ENCODE results near the gene CHPF2.
A peak's percentile ranks its signal among the peaks of the same experiment; 100 is the strongest.

The CHPF2 gene

DNA sequence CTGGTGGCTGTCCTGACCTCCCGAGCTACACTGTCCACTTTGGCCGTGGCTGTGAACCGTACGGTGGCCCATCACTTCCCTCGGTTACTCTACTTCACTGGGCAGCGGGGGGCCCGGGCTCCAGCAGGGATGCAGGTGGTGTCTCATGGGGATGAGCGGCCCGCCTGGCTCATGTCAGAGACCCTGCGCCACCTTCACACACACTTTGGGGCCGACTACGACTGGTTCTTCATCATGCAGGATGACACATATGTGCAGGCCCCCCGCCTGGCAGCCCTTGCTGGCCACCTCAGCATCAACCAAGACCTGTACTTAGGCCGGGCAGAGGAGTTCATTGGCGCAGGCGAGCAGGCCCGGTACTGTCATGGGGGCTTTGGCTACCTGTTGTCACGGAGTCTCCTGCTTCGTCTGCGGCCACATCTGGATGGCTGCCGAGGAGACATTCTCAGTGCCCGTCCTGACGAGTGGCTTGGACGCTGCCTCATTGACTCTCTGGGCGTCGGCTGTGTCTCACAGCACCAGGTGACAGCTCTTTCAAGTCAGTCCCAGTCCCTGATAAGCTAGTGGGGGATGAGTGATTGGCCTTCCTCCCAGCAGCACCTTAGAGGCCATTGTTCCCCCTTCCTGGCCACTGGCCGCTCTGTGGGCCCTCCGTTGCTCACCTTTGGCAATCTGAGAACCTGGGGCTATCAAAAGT, 3.0 kb downstream of the CHPF2 start:
- DNase-seq, result no peak

DNA sequence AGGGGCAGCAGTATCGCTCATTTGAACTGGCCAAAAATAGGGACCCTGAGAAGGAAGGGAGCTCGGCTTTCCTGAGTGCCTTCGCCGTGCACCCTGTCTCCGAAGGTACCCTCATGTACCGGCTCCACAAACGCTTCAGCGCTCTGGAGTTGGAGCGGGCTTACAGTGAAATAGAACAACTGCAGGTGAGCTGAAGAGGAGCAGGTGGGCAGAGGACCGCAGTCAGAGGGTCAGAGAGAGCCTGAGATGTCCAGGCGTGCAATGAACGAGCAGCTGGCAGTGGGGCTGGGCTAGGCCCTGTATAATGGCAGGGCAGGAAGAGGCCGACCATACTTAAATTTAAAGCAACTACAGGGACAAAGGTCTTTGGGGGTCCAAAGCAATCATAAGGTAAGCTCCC, 4.1 kb downstream of the CHPF2 start:
- no peak for DNase-seq

DNA sequence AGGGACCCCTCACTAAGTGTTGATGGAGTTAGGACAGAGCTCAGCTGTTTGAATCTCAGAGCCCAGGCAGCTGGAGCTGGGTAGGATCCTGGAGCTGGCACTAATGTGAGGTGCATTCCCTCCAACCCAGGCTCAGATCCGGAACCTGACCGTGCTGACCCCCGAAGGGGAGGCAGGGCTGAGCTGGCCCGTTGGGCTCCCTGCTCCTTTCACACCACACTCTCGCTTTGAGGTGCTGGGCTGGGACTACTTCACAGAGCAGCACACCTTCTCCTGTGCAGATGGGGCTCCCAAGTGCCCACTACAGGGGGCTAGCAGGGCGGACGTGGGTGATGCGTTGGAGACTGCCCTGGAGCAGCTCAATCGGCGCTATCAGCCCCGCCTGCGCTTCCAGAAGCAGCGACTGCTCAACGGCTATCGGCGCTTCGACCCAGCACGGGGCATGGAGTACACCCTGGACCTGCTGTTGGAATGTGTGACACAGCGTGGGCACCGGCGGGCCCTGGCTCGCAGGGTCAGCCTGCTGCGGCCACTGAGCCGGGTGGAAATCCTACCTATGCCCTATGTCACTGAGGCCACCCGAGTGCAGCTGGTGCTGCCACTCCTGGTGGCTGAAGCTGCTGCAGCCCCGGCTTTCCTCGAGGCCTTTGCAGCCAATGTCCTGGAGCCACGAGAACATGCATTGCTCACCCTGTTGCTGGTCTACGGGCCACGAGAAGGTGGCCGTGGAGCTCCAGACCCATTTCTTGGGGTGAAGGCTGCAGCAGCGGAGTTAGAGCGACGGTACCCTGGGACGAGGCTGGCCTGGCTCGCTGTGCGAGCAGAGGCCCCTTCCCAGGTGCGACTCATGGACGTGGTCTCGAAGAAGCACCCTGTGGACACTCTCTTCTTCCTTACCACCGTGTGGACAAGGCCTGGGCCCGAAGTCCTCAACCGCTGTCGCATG, 5.2 kb downstream of the CHPF2 start:
- DNase-seq, result no peak

DNA sequence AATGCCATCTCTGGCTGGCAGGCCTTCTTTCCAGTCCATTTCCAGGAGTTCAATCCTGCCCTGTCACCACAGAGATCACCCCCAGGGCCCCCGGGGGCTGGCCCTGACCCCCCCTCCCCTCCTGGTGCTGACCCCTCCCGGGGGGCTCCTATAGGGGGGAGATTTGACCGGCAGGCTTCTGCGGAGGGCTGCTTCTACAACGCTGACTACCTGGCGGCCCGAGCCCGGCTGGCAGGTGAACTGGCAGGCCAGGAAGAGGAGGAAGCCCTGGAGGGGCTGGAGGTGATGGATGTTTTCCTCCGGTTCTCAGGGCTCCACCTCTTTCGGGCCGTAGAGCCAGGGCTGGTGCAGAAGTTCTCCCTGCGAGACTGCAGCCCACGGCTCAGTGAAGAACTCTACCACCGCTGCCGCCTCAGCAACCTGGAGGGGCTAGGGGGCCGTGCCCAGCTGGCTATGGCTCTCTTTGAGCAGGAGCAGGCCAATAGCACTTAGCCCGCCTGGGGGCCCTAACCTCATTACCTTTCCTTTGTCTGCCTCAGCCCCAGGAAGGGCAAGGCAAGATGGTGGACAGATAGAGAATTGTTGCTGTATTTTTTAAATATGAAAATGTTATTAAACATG, 6.0 kb downstream of the CHPF2 start:
- DNase-seq, result no peak

DNA sequence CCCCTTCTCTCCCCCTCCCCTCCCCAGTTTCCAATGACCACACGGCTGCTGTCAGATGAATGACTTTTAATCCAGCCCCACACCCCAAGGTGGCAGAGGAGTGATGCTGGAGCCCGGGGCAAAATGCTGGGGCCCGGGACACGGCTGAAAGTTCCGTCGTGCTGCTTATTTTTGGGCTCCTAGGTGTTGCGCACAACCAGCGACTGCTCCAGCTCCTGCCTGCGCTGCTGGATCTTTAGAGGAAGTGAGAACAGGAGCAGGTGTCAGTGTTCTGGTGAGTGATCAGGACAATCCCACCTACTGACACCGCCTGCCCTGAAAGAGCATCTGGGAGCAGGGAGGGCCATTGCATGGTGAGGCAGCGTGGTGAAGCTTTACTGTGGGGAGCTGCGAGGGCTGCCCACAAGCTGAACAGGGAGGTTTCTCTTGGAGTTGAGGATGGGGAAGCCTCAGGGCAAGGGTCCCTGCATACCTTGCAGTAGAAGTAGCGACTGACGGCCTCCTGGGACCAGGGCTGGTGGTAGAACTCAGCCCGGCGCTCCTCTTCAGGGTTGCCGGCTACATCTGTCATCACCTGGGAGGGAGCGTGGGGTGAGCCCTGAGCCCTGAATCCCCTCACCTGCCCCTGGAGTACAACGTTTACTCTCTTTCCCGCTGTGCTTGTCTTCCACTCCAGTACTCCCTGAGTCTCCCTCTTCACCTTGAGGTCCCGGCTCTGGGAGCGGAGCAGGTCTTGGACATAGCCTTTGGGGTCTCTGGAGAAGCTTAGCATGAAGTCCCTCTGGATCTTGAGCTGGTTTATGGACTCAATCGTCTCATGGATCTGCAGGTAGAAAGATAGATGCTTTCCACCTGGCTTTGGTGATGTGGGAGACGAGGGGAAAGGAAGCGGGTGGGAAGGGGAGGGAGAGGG, 6.9 kb downstream of the CHPF2 start:
- DNase-seq, result no peak

DNA sequence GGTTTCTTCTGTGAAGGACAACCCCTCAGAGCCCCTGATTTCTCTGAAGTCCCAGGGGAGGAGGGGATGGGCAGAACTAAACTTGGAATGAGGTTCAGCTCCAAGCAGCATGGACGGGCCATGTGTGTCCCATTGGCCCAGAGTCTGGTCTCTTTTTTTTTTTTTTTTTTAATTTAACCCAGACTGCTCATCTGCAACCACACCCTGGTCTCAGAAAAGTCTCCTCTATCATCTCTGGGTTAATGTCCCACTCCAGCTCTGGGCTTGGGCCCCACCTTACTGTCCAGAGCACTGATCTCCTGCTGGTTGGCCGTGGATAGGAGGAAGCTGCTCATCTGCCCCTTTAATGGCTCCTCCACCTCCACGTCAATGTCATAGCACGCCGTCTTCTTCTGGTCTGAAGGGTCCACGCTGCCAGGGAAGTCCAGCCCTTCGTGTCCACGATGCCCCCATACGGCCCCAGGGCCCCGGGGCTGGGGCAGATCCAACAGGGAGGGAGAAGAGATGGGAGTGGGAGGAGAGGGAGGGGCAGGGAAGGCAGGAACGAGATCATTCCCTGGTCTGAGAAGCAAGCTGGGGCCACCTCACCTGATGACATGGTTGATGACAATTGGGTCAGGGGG, 7.7 kb downstream of the CHPF2 start:
- no peak for DNase-seq

DNA sequence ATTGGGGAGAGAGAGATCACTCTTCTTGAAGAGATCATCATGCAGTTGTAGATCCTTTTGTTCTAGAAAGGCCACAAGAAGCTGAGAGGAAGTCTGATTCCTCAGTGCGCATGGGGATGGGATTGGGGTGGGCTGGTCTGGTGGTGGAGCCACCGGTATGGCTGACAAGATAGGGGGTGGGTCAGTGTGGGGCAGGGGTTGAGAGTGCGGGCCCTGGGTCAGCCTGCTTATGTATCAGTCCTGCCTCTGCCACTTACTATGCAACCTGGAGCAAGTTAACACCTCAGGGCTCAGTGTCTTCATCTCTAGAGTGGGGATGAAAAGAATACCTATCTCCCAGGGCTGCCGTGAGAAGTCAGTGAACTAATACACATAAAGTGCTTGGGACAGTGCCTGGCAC, 8.3 kb downstream of the CHPF2 start:
- DNase-seq, result no peak

DNA sequence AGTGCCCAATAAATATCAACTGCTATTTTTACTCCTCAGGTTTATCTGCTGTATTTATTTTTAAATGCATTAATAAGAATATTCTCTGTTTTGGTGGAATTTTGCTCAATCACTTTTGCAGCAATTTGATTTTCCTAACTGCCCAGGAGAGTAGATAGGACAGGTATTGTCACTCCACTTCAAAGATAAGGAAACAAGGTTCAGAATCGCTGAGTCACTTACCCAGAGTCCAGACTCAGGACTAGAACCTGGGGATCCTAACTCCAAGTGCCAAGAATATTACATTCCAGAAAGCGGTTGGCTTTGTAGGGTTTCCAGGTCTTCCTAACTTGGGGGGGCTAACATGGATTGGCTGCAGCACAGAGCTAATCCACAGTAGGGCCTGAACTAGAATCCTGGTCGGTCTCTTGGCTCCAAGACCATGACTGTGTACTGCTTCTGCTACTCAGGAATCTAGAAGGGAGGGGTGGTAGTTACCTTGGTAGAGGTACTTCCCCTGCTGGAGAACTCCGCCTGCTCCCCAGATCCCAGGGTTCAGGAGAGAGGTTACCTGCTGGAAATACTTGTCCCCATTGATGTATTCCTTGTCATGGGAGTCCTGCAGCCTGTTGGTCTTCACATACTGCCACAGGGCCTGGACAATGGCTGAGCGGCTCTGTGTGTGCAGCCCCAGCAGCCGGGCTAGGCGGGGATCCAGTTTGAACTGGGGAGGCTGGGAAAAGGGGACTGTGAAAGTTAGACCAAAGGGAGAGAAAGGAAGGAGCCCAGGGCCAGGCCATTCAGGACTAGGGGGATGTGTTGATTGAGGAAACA, 8.9 kb downstream of the CHPF2 start:
- DNase-seq, result no peak

DNA sequence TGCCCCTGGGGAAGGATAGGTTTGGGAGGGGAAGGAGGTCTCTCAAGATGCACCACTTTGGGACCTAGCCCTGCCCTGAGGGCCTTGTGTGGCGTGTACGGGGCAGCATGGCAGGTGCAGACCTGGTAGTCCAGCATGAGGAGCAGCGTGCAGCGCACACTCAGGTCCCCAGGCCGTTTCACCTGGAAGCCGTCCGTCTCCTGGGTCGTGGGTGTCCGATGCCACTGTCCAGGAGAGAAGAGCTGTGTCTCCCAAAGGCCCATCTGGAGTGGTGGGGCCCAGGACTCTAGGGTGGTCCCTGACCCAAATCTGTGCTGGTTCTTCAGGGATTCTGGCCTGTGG, 9.4 kb downstream of the CHPF2 start:
- DNase-seq, result no peak

DNA sequence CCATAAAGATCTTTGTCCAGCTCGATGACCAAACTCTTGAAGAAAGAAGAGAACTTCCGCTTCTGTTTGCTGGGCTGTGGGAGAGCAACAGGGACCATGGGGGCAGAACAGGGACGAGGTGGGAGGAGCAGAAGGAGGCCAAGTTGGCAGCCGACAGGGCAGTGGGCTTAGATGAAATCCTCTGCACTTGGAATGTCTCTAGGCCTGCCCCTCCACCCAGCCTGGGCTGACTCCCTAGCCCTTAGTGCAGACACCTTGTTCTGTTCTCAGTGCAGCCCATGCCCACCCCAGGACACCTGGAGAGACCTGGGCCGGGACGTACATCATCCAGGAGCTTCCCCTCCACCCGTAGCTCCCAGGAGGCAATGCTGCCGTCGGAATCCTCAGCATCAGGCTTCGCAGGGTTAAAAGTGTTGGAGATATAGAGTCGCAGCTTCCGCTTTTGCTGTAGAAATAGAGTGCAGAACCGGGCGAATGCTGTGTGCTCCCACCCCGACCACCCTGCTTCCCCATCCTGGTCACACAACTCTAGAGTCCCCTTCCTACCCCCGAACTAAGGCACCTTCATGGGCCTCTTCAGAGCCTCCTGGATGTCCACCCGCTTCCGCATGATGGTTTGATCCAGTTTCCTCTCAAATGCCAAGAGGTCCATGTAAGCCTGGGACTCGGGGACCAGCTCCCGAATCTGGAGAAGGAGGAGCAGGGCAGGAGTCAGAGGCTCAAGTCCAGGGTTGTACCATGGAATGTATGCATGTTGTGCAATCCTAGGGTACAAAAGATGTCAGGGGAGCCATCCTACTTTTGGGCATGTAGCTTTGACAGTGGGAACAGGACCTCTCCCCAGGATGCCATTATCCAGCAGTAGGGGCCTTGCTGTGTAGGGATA, 10.1 kb downstream of the CHPF2 start:
- no peak for DNase-seq

DNA sequence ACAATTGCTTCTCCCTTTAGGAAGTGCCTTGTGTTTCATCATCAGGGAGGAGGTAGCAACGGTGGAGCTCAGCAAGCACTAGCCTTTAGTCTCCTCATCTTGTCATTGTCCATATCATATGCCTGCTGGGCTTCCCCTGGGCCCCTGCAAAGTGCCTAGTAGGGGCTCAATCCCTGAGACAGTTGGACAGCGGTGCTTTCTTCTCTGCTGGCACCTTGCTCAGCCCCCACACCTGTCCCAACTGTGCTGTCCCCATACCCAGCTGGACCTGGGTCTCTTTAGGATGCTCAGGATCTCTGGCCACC, 10.7 kb downstream of the CHPF2 start:
- DNase-seq, result no peak

DNA sequence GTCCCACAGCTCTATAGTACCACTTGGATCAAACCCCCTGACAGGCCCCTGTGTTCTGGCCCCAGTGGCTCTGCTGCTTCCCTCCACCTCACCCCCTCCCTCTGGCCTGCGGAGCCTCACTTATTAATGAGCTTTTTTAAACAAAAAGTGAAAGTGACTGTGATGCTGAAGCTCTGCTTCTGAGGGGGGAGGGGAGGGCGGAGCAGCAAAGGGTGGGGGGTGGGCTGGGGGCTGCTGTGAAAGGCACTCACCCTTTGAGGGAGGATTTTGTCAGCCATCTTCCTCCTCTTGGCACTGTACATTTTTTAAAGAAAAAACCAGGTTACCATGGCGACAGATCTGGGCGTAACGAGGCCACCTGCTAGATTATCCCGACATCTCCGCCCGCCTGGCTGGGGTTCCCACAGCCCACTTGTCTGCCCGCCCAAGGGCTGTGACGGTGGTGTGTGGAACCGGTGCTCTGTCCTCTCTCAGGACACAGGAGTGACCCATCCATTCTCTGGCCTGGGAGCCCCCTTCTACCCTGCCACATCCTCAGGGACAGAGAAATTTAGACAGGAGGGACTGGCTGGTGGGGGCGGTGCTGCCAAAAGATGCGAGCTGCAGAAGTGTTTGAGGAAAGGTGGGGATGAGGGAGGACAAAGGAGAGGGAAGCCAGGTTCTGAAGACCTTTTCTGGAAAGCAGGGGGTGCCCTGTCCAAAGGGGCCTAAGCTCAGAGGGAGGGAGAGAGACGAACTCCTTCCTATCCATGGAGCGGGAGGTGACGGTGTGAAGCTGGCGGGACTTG, 11.3 kb downstream of the CHPF2 start:
- DNase-seq, result peak; percentile 49 to 80

DNA sequence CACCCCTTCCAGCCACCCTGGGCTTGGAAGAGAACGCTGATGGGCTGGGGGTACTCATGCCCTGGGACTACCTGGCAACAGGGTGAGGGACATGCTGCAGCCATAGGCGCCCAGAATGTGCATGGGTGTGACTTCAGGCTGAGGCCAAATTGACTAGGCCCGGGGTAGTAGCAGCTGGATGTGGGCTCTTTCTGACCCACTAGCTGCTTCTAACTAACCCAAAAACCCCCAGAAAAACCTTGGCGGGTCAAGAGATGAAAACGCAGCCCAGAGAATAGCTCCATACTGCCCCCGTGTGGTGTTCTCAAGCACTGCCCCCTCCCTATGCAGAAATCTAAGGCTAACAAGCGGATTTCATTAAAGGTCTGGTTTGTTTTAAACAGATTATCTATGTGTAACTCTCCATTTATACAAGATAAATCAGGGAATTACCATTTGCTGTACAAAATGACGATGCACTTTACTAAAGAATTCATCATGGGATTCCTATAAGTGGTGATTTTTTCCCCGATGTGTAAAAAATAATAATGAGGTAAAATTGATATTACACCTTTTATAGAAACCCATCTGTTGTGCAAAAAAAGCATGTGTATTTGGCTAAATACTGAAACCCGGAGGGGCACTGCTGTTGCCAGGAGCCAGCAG, 12.0 kb downstream of the CHPF2 start:
- peak; percentile 66 to 76 for DNase-seq

DNA sequence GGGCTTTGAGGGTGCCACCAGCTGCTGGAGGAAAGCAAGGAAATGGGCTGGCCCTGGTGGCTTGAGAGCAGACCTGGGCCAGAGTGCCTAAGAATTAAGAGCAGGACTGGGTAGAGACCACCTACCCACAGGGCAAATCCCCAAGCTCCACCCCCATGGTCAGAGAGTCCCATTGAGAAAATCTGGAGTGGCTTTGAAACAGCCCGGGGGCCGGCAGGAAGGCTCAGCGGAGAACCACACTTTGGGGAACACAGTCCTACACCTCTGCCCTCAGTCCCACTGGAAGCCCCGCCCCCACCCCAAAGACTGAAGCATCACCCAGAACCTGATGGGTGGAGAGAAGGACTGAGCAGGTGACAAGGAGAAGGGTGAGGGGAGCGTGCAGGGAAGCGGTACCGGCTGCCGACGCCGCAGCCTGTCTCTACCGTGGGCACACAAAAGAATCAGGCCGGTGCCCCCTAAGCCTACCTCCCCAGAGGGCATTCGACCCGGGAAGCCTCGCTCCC, 12.6 kb downstream of the CHPF2 start:
- DNase-seq, result peak in 1 of 2 donors; percentile 9

DNA sequence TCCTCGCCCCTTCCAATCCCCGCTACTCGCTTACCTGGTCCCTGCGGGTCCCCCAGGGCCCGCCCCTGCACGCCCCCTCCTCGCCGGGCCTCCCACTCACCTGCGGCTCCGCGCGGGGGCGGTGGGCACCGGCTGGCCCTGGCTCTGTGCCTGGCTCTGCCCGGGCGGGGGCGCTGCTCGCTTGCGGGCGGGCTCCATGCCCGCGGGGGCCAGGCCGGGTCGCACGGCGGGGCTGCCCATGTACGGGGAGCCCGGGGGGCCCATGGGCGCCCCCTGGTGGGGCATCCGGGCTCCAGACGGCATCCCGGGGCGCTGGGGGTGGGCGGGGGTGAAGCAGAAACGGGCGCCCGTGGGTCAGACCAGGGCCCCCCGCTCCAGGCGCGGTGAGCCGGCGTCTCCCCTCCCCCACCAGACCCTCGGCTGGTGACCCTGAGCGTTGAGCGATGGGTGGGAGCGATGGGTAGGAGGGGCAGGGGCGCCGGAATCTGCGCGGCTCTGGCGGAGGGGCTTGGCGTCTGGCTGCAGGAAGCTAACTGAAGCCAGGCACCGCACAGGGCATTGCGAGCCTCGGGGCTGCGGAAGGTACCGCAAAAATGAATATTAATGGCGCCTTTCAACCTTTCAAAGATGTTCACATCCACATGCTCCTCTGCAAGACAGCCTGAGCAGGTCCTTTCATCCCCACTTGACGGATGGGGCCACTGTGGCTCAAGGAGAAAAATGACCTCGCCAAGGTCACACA, 13.2 kb downstream of the CHPF2 start:
- DNase-seq, result peak; percentile 65 to 70

DNA sequence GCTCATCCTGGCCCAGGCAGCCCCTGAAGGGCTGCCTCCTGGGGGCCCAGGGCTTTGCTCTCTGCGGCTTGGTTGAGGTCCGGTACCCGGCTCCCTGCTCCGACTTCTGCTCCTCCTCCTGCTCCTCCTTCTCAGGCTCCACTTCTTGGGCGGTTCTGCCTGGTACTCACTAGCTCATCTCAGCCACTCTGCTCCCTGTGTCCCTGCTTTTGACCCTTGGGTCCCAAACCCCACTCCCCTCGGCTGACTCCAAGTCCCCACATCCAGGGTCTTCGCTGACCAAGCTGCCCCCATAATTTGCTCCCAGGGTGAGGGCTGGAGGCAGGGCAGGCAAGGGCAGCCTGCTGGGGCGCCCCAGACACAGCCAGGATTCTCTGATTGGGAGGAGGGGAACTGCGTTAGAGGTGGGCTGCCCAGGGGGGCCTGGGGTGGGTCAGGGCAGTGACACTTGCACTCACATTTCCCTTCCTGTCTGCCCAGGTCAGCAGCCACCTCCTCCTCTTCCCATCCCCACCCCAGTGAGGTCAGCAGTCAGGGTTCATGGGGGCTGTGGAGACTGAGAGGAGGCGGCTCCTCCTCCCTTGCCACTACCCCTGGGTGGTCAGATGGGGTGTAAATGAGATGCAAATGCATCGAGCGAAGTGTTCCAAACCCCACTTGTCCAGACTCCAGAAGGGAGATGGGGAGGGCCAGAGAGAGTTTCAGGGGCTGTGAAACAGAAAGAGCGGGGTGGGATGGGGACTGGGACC, 14.0 kb downstream of the CHPF2 start:
- no peak for DNase-seq

DNA sequence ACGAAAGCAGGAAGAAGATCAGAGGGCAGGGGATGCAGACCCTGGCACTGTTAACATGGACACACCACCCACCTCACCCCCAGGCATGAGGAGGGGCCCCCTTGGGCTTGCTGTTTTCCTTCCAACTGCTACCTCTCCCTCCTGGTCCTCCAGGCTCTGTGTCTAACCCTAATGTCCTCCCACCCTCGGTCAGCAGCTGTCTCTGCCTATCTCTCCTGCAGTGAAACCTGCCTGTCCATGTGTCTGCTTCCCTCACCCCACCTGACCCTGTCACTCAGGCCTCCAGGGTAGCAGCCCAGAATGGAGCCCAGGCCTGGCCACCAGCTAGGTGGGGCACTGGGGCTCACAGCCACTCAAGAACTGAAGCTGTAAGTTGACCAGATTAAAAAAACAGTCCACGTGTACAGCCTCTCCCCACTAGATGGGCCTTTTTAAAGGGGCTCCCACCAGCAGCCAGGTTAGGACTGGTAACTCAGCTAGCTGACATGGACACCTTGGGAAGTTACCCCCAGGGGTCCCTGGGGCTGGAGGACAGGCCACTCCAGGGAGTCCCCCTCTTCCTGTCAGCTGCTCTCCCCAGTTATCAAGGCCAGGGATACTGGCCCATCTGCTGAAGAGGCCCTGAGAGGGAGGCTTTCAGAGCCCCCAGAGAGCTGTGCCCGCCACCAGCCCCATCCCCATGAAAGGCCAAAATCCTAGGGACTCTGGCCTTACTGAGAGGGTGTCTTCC, 14.7 kb downstream of the CHPF2 start:
- DNase-seq, result no peak

All from CD4-positive, alpha-beta T cell treated with Interleukin-4 for 1 hour (primary cell).